Gastroesophageal sphincter (tissue), 4 donors: Measurements from ENCODE around the gene ENOX1. TPM values are rescaled to one million over a fixed set of nuclear protein-coding genes. Genes with fewer than 3 reads are reported as not detected.

ENCODE experiments used
- ATAC-seq: fragments of 150-250 bp; one replicate; pipeline ENCODE4 v1.9.1; 2016; ENCODE audit warnings: mild to moderate bottlenecking, moderate library complexity
- H3K27ac ChIP-seq, 4 donors: fragments of 200-600 bp; sonication (generic) in 3 of 4; 1 replicate in 3 of 4; 2 replicates in 1 of 4; pipeline ENCODE4 v1.5.1; 2016 to 2019
- H3K27me3 ChIP-seq: fragments of 200-600 bp; sonication (generic); one replicate; pipeline ENCODE4 v1.5.1; 2019
- H3K36me3 ChIP-seq, 2 donors: fragments of 200-600 bp; sonication (generic); one replicate each; pipeline ENCODE4 v1.5.1; 2019; ENCODE audit warnings: control low read depth in 1 of 2
- H3K4me1 ChIP-seq, 3 donors: fragments of 200-600 bp; sonication (generic); 1 replicate in 2 of 3; 2 replicates in 1 of 3; pipeline ENCODE4 v1.5.1; 2016 to 2019; ENCODE audit warnings: control low read depth in 2 of 3
- H3K4me3 ChIP-seq, 2 donors: fragments of 200-600 bp; sonication (generic); one replicate each; pipeline ENCODE4 v1.5.1; 2019; ENCODE audit warnings: mild to moderate bottlenecking in 1 of 2, moderate library complexity in 1 of 2
- H3K9me3 ChIP-seq, 3 donors: fragments of 200-600 bp; sonication (generic); one replicate each; pipeline ENCODE4 v1.5.1; 2017 to 2019; ENCODE audit warnings: control low read depth in 2 of 3
- EP300 ChIP-seq: sonication (generic); formaldehyde crosslinking; IDR thresholded peaks from one replicate; pipeline ENCODE4 v1.6.1; 2017; ENCODE audit warnings: antibody characterized with exemption, mild to moderate bottlenecking
- POLR2A ChIP-seq, 2 donors: fragments of 450-650 bp; IDR thresholded peaks; one replicate each; pipeline ENCODE4 v1.6.1; 2017; ENCODE audit warnings: antibody characterized with exemption in 2 of 2, mild to moderate bottlenecking in 2 of 2, moderate library complexity in 1 of 2
- POLR2AphosphoS5 ChIP-seq: sonication (generic); formaldehyde crosslinking; IDR thresholded peaks from one replicate; pipeline ENCODE4 v1.6.1; 2017; ENCODE audit warnings: antibody characterized with exemption
- WGBS, 2 donors: methylation state at CpG; one replicate each; pipeline ENCODE4 v1.1.5; 2018; ENCODE audit warnings: low coverage in 1 of 2; 5-methylcytosine and 5-hydroxymethylcytosine counted together
- total RNA-seq, 4 donors: library from RNA; depleted of rRNA; stranded (reverse); fragments of >200 nt; gene quantifications; one replicate each; pipeline ENCODE4 v1.1.0, GENCODE V29; 2016
- TF ChIP-seq, protein P1 (sequence below), 4 experiments: fragments of 200-600 bp in 2 of 4; fragments of 450-650 bp in 2 of 4; sonication (generic) in 1 of 4; IDR thresholded peaks; one replicate each; pipeline ENCODE4 v1.5.1; 2017 to 2019; ENCODE audit warnings: antibody characterized with exemption in 4 of 4, mild to moderate bottlenecking in 2 of 4, moderate library complexity in 2 of 4

The ENOX1 gene
- total RNA-seq, 4 donors from 2014 or later = 1.8 to 11.6 (median 9.4) TPM

- no peak for ATAC-seq
- 88 to 93% methylated on average over 2 to 5 of the region's 6 CpGs for WGBS, 2 donors
- H3K9me3 ChIP-seq = no peaks in the 10 kb centered on the region
- H3K36me3 ChIP-seq = no peaks in the 10 kb centered on the region
- H3K4me1 ChIP-seq = peaks cover 4 to 73% (median 5%) of the 10 kb centered on the region in 3 donors
- no peak overlapping the region for H3K27ac ChIP-seq
- H3K4me3 ChIP-seq = no peak overlapping the region
- no peak for TF ChIP-seq POLR2A (IDR thresholded peaks at IDR 0.05)
- no peak for TF ChIP-seq POLR2AphosphoS5
- no peak for TF ChIP-seq EP300
- H3K27me3 ChIP-seq = no peaks in the 10 kb centered on the region
These were observed 23.5 kb downstream of the ENOX1 start for GRCh38 chr13:43763143-43763759.

GRCh38 chr13:43761616-43762315, 25.0 kb downstream of the ENOX1 start:
- peaks cover 0 to 64% (median 0%) of the 10 kb centered on the region in 3 donors for H3K4me1 ChIP-seq
- TF ChIP-seq POLR2A (IDR thresholded peaks at IDR 0.05) (no peak), EP300 (no peak), POLR2AphosphoS5 (no peak)
- TF ChIP-seq, protein P1, sequence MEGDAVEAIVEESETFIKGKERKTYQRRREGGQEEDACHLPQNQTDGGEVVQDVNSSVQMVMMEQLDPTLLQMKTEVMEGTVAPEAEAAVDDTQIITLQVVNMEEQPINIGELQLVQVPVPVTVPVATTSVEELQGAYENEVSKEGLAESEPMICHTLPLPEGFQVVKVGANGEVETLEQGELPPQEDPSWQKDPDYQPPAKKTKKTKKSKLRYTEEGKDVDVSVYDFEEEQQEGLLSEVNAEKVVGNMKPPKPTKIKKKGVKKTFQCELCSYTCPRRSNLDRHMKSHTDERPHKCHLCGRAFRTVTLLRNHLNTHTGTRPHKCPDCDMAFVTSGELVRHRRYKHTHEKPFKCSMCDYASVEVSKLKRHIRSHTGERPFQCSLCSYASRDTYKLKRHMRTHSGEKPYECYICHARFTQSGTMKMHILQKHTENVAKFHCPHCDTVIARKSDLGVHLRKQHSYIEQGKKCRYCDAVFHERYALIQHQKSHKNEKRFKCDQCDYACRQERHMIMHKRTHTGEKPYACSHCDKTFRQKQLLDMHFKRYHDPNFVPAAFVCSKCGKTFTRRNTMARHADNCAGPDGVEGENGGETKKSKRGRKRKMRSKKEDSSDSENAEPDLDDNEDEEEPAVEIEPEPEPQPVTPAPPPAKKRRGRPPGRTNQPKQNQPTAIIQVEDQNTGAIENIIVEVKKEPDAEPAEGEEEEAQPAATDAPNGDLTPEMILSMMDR (IDR thresholded peaks at IDR 0.05) = no peak
- no peak overlapping the region for H3K27ac ChIP-seq

DNA sequence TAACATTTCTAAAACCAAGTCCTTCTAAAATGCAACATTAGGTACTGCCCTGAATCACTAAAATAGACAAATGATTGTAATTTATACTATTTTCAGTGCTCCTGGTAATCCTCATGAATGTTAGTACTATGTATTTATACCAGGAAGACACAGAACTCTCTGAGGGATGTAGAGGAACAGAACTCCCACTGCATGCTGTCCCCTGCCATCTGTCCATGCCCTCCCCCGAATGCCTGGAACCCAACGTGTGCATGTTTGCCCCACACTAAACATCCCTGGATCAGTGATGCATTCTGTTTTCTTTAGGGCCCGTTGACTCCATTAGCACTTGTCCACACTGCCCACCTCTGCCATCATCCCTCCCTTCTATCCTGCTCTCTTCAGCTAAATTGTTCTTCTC, 26.5 kb downstream of the ENOX1 start:
- Histone ChIP-seq H3K27ac (no peak overlapping the region), H3K9me3 (no peaks in the 10 kb centered on the region), H3K36me3 (no peaks in the 10 kb centered on the region), H3K27me3 (no peaks in the 10 kb centered on the region), H3K4me3 (no peak overlapping the region), H3K4me1 (peaks cover 0 to 52% (median 0%) of the 10 kb centered on the region in 3 donors)
- WGBS, 2 donors = 59 to 64% methylated on average over 3 of the region's 3 CpGs
- TF ChIP-seq, protein P1 (IDR thresholded peaks at IDR 0.05) = no peak
- no peak for ATAC-seq

More at GRCh38 chr13:43761616-43762315, 25.0 kb downstream of the ENOX1 start:
- Histone ChIP-seq H3K9me3 (no peaks in the 10 kb centered on the region), H3K4me3 (no peak overlapping the region), H3K36me3 (no peaks in the 10 kb centered on the region), H3K27me3 (no peaks in the 10 kb centered on the region)
- 70 to 88% methylated on average over 3 to 4 of the region's 4 CpGs for WGBS, 2 donors
- ATAC-seq = no peak

- H3K27ac ChIP-seq = no peak overlapping the region
- WGBS, 2 donors = 83 to 92% methylated on average over 1 of the region's 1 CpG
- H3K36me3 ChIP-seq = no peaks in the 10 kb centered on the region
- no peak overlapping the region for H3K4me3 ChIP-seq
- H3K27me3 ChIP-seq = no peaks in the 10 kb centered on the region
- no peaks in the 10 kb centered on the region for H3K9me3 ChIP-seq
- peaks cover 0 to 38% (median 0%) of the 10 kb centered on the region in 3 donors for H3K4me1 ChIP-seq
- ATAC-seq = no peak
- TF ChIP-seq, protein P1 (IDR thresholded peaks at IDR 0.05) = no peak
- TF ChIP-seq EP300 = no peak
- no peak for TF ChIP-seq POLR2AphosphoS5
- no peak for TF ChIP-seq POLR2A (IDR thresholded peaks at IDR 0.05)
These were observed 27.9 kb downstream of the ENOX1 start for GRCh38 chr13:43758834-43759233.

GRCh38 chr13:43757266-43757665, 29.5 kb downstream of the ENOX1 start:
- H3K4me1 ChIP-seq = peaks cover 0 to 35% (median 0%) of the 10 kb centered on the region in 3 donors
- 100% methylated on average over 1 of the region's 1 CpG; no CpG with 5 or more reads in 1 of the 2 donors for WGBS, 2 donors
- TF ChIP-seq POLR2A (IDR thresholded peaks at IDR 0.05) (no peak), EP300 (no peak), POLR2AphosphoS5 (no peak)
- TF ChIP-seq, protein P1 (IDR thresholded peaks at IDR 0.05) = no peak
- no peaks in the 10 kb centered on the region for H3K27me3 ChIP-seq
- no peak for ATAC-seq
- no peaks in the 10 kb centered on the region for H3K9me3 ChIP-seq
- no peaks in the 10 kb centered on the region for H3K36me3 ChIP-seq
- no peak overlapping the region for H3K4me3 ChIP-seq
- H3K27ac ChIP-seq = no peak overlapping the region
